ENCODE results near the gene ADAMTS17.

Gene ADAMTS17

GRCh38 chr15:100383302-100384107 is 41.7 kb upstream of the ADAMTS17 start:
- TF ChIP-seq RAD21 (IDR thresholded peaks at IDR 0.05; ENCODE audit: low read depth) (peak; percentile 64), YY1 (IDR thresholded peaks at IDR 0.05; ENCODE audit: low read depth) (no peak)

GRCh38 chr15:100373942-100374341 is 32.2 kb upstream of the ADAMTS17 start:
- TF ChIP-seq ZBTB7A (IDR thresholded peaks at IDR 0.05; ENCODE audit: low read depth) (no peak), EGR1 (IDR thresholded peaks at IDR 0.05) (no peak), REST (IDR thresholded peaks at IDR 0.05; ENCODE audit: low read depth) (no peak), CEBPB (IDR thresholded peaks at IDR 0.05) (no peak), NFIC (IDR thresholded peaks at IDR 0.05) (no peak)

DNA sequence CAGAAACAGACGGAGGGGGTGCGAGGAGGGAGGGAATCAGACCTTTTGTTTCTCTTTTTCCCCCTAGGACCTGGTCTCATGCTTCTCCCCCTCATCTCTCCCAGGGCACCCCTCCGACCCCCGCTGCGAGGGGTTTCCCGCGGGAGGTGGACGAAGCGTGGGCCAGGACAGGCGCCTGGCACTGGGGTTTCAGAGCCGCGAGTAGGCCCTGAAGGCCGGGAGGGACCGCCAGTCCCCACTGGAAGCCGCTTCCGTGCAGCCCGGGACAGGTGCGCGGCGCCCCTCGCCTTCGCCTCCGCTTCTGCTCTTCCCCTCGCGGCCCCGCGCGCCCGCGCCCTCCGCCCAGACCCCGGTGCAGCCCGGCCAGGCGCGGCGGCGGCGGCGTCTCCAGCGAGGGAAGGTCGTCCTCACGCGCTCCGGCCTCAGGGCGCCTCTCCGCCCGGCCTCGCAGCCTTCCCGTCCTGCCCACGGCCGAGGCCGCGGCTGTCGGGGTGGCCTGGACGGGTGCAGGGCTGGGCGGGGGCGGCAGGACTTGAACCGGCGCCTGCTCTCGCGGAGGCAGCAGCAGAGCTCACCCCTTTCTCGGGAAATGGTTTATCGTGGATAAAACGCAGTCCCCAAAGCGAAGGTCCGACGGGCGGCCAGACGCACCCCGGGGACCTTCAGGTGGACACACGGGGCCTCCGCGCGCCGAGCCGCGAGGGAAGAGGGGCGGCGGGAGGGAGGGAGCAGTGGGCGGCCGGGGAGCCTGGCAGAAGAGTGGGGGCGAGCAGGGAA is 31.5 kb upstream of the ADAMTS17 start:
- TF ChIP-seq YY1 (IDR thresholded peaks at IDR 0.05; ENCODE audit: low read depth) (no peak), NFIC (IDR thresholded peaks at IDR 0.05) (no peak), RAD21 (IDR thresholded peaks at IDR 0.05; ENCODE audit: low read depth) (no peak), ZBTB7A (IDR thresholded peaks at IDR 0.05; ENCODE audit: low read depth) (no peak), TCF12 (IDR thresholded peaks at IDR 0.05; ENCODE audit: low read depth) (no peak), CEBPB (IDR thresholded peaks at IDR 0.05) (no peak), EP300 (IDR thresholded peaks at IDR 0.05; ENCODE audit: borderline replicate concordance) (no peak), MAX (IDR thresholded peaks at IDR 0.05) (no peak), TEAD4 (IDR thresholded peaks at IDR 0.05) (no peak), FOXM1 (IDR thresholded peaks at IDR 0.05; ENCODE audit: borderline replicate concordance, low read depth) (no peak), EGR1 (IDR thresholded peaks at IDR 0.05) (no peak), CREB1 (IDR thresholded peaks at IDR 0.05; ENCODE audit: low read depth) (no peak), REST (IDR thresholded peaks at IDR 0.05; ENCODE audit: low read depth) (no peak), TAF1 (IDR thresholded peaks at IDR 0.05; ENCODE audit: low read depth) (no peak)
- TF ChIP-seq, protein P1, sequence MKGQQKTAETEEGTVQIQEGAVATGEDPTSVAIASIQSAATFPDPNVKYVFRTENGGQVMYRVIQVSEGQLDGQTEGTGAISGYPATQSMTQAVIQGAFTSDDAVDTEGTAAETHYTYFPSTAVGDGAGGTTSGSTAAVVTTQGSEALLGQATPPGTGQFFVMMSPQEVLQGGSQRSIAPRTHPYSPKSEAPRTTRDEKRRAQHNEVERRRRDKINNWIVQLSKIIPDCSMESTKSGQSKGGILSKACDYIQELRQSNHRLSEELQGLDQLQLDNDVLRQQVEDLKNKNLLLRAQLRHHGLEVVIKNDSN (IDR thresholded peaks at IDR 0.05): no peak

- TF ChIP-seq YY1 (IDR thresholded peaks at IDR 0.05; ENCODE audit: low read depth) (no peak), TAF1 (IDR thresholded peaks at IDR 0.05; ENCODE audit: low read depth) (no peak), MAX (IDR thresholded peaks at IDR 0.05) (no peak), EP300 (IDR thresholded peaks at IDR 0.05; ENCODE audit: borderline replicate concordance) (no peak), CEBPB (IDR thresholded peaks at IDR 0.05) (no peak)
Observed at GRCh38 chr15:100372739-100373119, 31.0 kb upstream of the ADAMTS17 start.

- TF ChIP-seq MAX (IDR thresholded peaks at IDR 0.05): no peak
- TF ChIP-seq EGR1 (IDR thresholded peaks at IDR 0.05): no peak
- no peak for TF ChIP-seq EP300 (IDR thresholded peaks at IDR 0.05; ENCODE audit: borderline replicate concordance)
- no peak for TF ChIP-seq RAD21 (IDR thresholded peaks at IDR 0.05; ENCODE audit: low read depth)
- TF ChIP-seq ZBTB7A (IDR thresholded peaks at IDR 0.05; ENCODE audit: low read depth): no peak
- TF ChIP-seq YY1 (IDR thresholded peaks at IDR 0.05; ENCODE audit: low read depth): no peak
- TF ChIP-seq, protein P1 (IDR thresholded peaks at IDR 0.05): no peak
- TF ChIP-seq NFIC (IDR thresholded peaks at IDR 0.05): no peak
Observed at GRCh38 chr15:100355342-100355741, 13.6 kb upstream of the ADAMTS17 start.

DNA sequence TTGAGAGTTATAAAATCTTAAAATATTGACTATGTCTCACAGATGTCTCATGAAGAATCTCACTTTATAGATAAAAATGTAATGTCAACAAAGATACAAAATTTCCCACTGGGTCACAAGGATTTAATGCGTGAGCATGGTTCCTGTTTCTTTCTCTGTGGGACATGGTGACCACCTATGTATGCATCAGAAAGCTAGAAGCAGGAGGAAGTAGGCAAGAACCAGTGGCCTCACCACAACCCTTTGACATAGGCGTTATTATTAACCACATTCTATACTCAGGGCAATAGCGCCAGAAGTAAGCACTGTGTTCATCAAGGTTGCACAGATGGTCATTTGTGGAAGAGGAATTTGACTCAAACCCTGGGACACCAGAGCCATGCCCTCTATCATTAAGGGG is 11.7 kb upstream of the ADAMTS17 start:
- TF ChIP-seq ZBTB7A (IDR thresholded peaks at IDR 0.05; ENCODE audit: low read depth) (no peak), YY1 (IDR thresholded peaks at IDR 0.05; ENCODE audit: low read depth) (no peak), FOXM1 (IDR thresholded peaks at IDR 0.05; ENCODE audit: borderline replicate concordance, low read depth) (no peak), TEAD4 (IDR thresholded peaks at IDR 0.05) (no peak), RAD21 (IDR thresholded peaks at IDR 0.05; ENCODE audit: low read depth) (no peak), NFIC (IDR thresholded peaks at IDR 0.05) (no peak), EGR1 (IDR thresholded peaks at IDR 0.05) (no peak), MAX (IDR thresholded peaks at IDR 0.05) (no peak), TCF12 (IDR thresholded peaks at IDR 0.05; ENCODE audit: low read depth) (no peak), REST (IDR thresholded peaks at IDR 0.05; ENCODE audit: low read depth) (no peak), EP300 (IDR thresholded peaks at IDR 0.05; ENCODE audit: borderline replicate concordance) (no peak), CEBPB (IDR thresholded peaks at IDR 0.05) (no peak), TAF1 (IDR thresholded peaks at IDR 0.05; ENCODE audit: low read depth) (no peak), CREB1 (IDR thresholded peaks at IDR 0.05; ENCODE audit: low read depth) (no peak)
- TF ChIP-seq, protein P1 (IDR thresholded peaks at IDR 0.05): no peak

Data from Ishikawa (cell line).